Measurements from ENCODE around the gene GSTO2.

GRCh38 chr10:104279550-104280259 lies 10.7 kb downstream of the GSTO2 start:
- no peak for TF ChIP-seq CTCF (IDR thresholded peaks at IDR 0.05)
- no peak for TF ChIP-seq POLR2A (IDR thresholded peaks at IDR 0.05)

Data from lower leg skin (tissue), 3 donors.